Glomerular endothelial cell (primary cell): ENCODE results near the gene TRMT10B. TPM values are rescaled to one million over a fixed set of nuclear protein-coding genes. Genes with fewer than 3 reads are reported as not detected.
"Not testable (repeated sequence)": the region's sequence is repeated elsewhere in the genome, so short reads cannot be mapped to it uniquely, and the experiment has no call there.

ENCODE experiments used
- DNase-seq: peaks from one replicate; pipeline ENCODE4 v3.0.0-alpha.2; 2011; ENCODE audit warnings: low read depth, low spot score; ENCODE audit errors: extremely low read depth
- total RNA-seq: library from RNA; depleted of rRNA; stranded (reverse); fragments of >200 nt; gene quantifications from 2 replicates; pipeline ENCODE4 v1.2.3, GENCODE V29; 2015

Gene TRMT10B
- total RNA-seq, 1 donor from 2014 or later, result 4.8 TPM

GRCh38 chr9:37749129-37749528 is 4.5 kb upstream of the TRMT10B start:
- no peak for DNase-seq

GRCh38 chr9:37751186-37751585 is 2.4 kb upstream of the TRMT10B start:
- DNase-seq, result no peak

GRCh38 chr9:37751704-37752103 is 1.9 kb upstream of the TRMT10B start:
- not testable (repeated sequence) for DNase-seq

- not testable (repeated sequence) for DNase-seq
These were observed 1.5 kb upstream of the TRMT10B start for GRCh38 chr9:37752112-37752511.

GRCh38 chr9:37752642-37753488 is 740 bp upstream of the TRMT10B start:
- no peak for DNase-seq

GRCh38 chr9:37758747-37759146 is 5.1 kb downstream of the TRMT10B start:
- no peak for DNase-seq

GRCh38 chr9:37760416-37761161 is 7.0 kb downstream of the TRMT10B start:
- DNase-seq, result no peak

GRCh38 chr9:37761511-37761910 is 7.9 kb downstream of the TRMT10B start:
- DNase-seq, result no peak

GRCh38 chr9:37765263-37765662 is 11.7 kb downstream of the TRMT10B start:
- DNase-seq, result not testable (repeated sequence)

GRCh38 chr9:37769306-37769705 is 15.7 kb downstream of the TRMT10B start:
- no peak for DNase-seq

GRCh38 chr9:37769995-37770394 is 16.4 kb downstream of the TRMT10B start:
- no peak for DNase-seq

- no peak for DNase-seq
These were observed 21.8 kb downstream of the TRMT10B start for GRCh38 chr9:37775216-37775919.

- DNase-seq, result no peak
These were observed 22.7 kb downstream of the TRMT10B start for GRCh38 chr9:37776328-37776727.

GRCh38 chr9:37778534-37778933 is 24.9 kb downstream of the TRMT10B start:
- DNase-seq, result no peak

GRCh38 chr9:37784291-37784615 is 30.6 kb downstream of the TRMT10B start:
- no peak for DNase-seq

- peak; percentile 72 for DNase-seq
These were observed 31.2 kb downstream of the TRMT10B start, which contains the start of gene EXOSC3 for GRCh38 chr9:37784616-37785483. EXOSC3 (minus strand) TSS chr9:37785064; CDS start chr9:37785044, 20 bp downstream.

GRCh38 chr9:37787059-37787458 is 33.5 kb downstream of the TRMT10B start:
- DNase-seq, result no peak

- DNase-seq, result no peak
These were observed 34.7 kb downstream of the TRMT10B start for GRCh38 chr9:37788332-37788731.

- no peak for DNase-seq
These were observed 36.5 kb downstream of the TRMT10B start for GRCh38 chr9:37790096-37790495.

GRCh38 chr9:37792122-37792521 is 38.5 kb downstream of the TRMT10B start:
- no peak for DNase-seq
